Ammon's horn (tissue), 1 donor: ENCODE results near the gene CFAP69.
"Not testable (repeated sequence)": the region's sequence is repeated elsewhere in the genome, so short reads cannot be mapped to it uniquely, and the experiment has no call there.

Experiments
- DNase-seq: peaks from one replicate; pipeline ENCODE4 v3.0.0-alpha.2; 2016; ENCODE audit warnings: low spot score

The CFAP69 gene

GRCh38 chr7:90272242-90272641 lies 27.3 kb downstream of the CFAP69 start:
- no peak for DNase-seq

- no peak for DNase-seq
These were observed 29.2 kb downstream of the CFAP69 start for GRCh38 chr7:90274161-90274560.

GRCh38 chr7:90276033-90276728 lies 31.2 kb downstream of the CFAP69 start:
- no peak for DNase-seq

- DNase-seq: no peak
These were observed 43.2 kb downstream of the CFAP69 start for GRCh38 chr7:90288154-90288553.

- no peak for DNase-seq
These were observed 45.5 kb downstream of the CFAP69 start for GRCh38 chr7:90290244-90291113.

GRCh38 chr7:90298145-90299038 lies 53.4 kb downstream of the CFAP69 start:
- peak; percentile 49 for DNase-seq

- DNase-seq: no peak
These were observed 58.3 kb downstream of the CFAP69 start for GRCh38 chr7:90303241-90303640.

GRCh38 chr7:90309872-90310271 lies 64.9 kb downstream of the CFAP69 start:
- no peak for DNase-seq

- DNase-seq: no peak
These were observed 66.2 kb downstream of the CFAP69 start for GRCh38 chr7:90311175-90311574.

- peak; percentile 17 for DNase-seq
These were observed 67.8 kb downstream of the CFAP69 start for GRCh38 chr7:90312745-90313144.

- DNase-seq: no peak
These were observed 68.9 kb downstream of the CFAP69 start for GRCh38 chr7:90313907-90314306.

GRCh38 chr7:90320014-90320413 lies 75.0 kb downstream of the CFAP69 start:
- DNase-seq: no peak

GRCh38 chr7:90320418-90320800 lies 75.4 kb downstream of the CFAP69 start:
- DNase-seq: no peak

GRCh38 chr7:90320801-90321494 lies 76.0 kb downstream of the CFAP69 start, which contains the start of gene FAM237B:
Gene FAM237B (minus strand): TSS chr7:90321304. CDS start chr7:90319748, 1,556 bp downstream.
- no peak for DNase-seq

GRCh38 chr7:90322837-90323236 lies 77.9 kb downstream of the CFAP69 start:
- no peak for DNase-seq

GRCh38 chr7:90326500-90326899 lies 81.5 kb downstream of the CFAP69 start:
- DNase-seq: no peak

GRCh38 chr7:90334193-90334843 lies 89.3 kb downstream of the CFAP69 start:
- DNase-seq: no peak

- DNase-seq: not testable (repeated sequence)
These were observed 90.0 kb downstream of the CFAP69 start for GRCh38 chr7:90334926-90335325.

GRCh38 chr7:90337106-90337505 lies 92.1 kb downstream of the CFAP69 start:
- no peak for DNase-seq

GRCh38 chr7:90345016-90345415 lies 100.0 kb downstream of the CFAP69 start:
- DNase-seq: no peak
